ENCODE measurements around the gene NSD2.

NSD2 gene

GRCh38 chr4:1896658-1896991 is 25.4 kb downstream of the NSD2 start:
- WGBS (ENCODE audit: insufficient coverage) = 100% methylated on average over 6 of the region's 6 CpGs
- Histone ChIP-seq H3K36me3 (ENCODE audit: control insufficient read depth in 4 of 4, insufficient read depth in 4 of 4, low read length in 3 of 4) (peaks cover 0 to 34% (median 11%) of the 10 kb centered on the region in 4 experiments), H3K9me3 (ENCODE audit: control extremely low read depth in 1 of 5, control insufficient read depth in 4 of 5, insufficient read depth in 2 of 5, low read depth in 1 of 5, low read length in 4 of 5) (no peaks in the 10 kb centered on the region), H3K4me1 (ENCODE audit: control extremely low read depth in 1 of 4, control insufficient read depth in 4 of 4, insufficient read depth in 4 of 4, low read length in 3 of 4) (peaks cover 0 to 3% (median 3%) of the 10 kb centered on the region in 4 experiments), H3K27ac (ENCODE audit: insufficient read depth in 1 of 2, low read depth in 1 of 2, low read length in 2 of 2, poor library complexity in 1 of 2, severe bottlenecking in 2 of 2) (no peak overlapping the region), H3K27me3 (replicated peaks in 2 of 5; ENCODE audit: control insufficient read depth in 4 of 5, insufficient read depth in 5 of 5, low read length in 4 of 5) (no peaks in the 10 kb centered on the region), H3K4me3 (ENCODE audit: control insufficient read depth in 1 of 7, extremely low read depth in 1 of 7, insufficient read depth in 4 of 7, low read depth in 2 of 7, low read length in 6 of 7) (no peak overlapping the region)
- CTCF ChIA-PET = interaction anchor here (1.0 to 9.0 kb wide), 4 partner anchors 11 to 65 kb away, joined by 3 to 89 read pairs (median 38); no protein-coding TSS in a partner anchor
- no peak for DNase-seq
- POLR2A ChIA-PET = interaction anchor here (1.0 kb wide), 1 partner anchor 14 kb away, joined by 3 read pairs; no protein-coding TSS in a partner anchor

GRCh38 chr4:1898007-1898406 is 26.8 kb downstream of the NSD2 start:
- H3K27me3 ChIP-seq (replicated peaks in 2 of 5; ENCODE audit: control insufficient read depth in 4 of 5, insufficient read depth in 5 of 5, low read length in 4 of 5) = no peaks in the 10 kb centered on the region
- ChIA-PET CTCF (interaction anchor here (1.0 to 9.0 kb wide), 13 partner anchors 11 to 152 kb away, joined by 3 to 89 read pairs (median 9); no protein-coding TSS in a partner anchor), POLR2A (no interaction called here)
- WGBS (ENCODE audit: insufficient coverage) = 97% methylated on average over 6 of the region's 6 CpGs
- peaks cover 0 to 3% (median 3%) of the 10 kb centered on the region in 4 experiments for H3K4me1 ChIP-seq (ENCODE audit: control extremely low read depth in 1 of 4, control insufficient read depth in 4 of 4, insufficient read depth in 4 of 4, low read length in 3 of 4)
- peaks cover under 1 to 41% (median 16%) of the 10 kb centered on the region in 4 experiments for H3K36me3 ChIP-seq (ENCODE audit: control insufficient read depth in 4 of 4, insufficient read depth in 4 of 4, low read length in 3 of 4)
- H3K9me3 ChIP-seq (ENCODE audit: control extremely low read depth in 1 of 5, control insufficient read depth in 4 of 5, insufficient read depth in 2 of 5, low read depth in 1 of 5, low read length in 4 of 5) = no peaks in the 10 kb centered on the region
- H3K4me3 ChIP-seq (ENCODE audit: control insufficient read depth in 1 of 7, extremely low read depth in 1 of 7, insufficient read depth in 4 of 7, low read depth in 2 of 7, low read length in 6 of 7) = no peak overlapping the region
- DNase-seq = no peak
- no peak overlapping the region for H3K27ac ChIP-seq (ENCODE audit: insufficient read depth in 1 of 2, low read depth in 1 of 2, low read length in 2 of 2, poor library complexity in 1 of 2, severe bottlenecking in 2 of 2)

GRCh38 chr4:1898681-1899080 is 27.5 kb downstream of the NSD2 start:
- no peaks in the 10 kb centered on the region for H3K27me3 ChIP-seq (replicated peaks in 2 of 5; ENCODE audit: control insufficient read depth in 4 of 5, insufficient read depth in 5 of 5, low read length in 4 of 5)
- H3K4me1 ChIP-seq (ENCODE audit: control extremely low read depth in 1 of 4, control insufficient read depth in 4 of 4, insufficient read depth in 4 of 4, low read length in 3 of 4) = peaks cover 0 to 3% (median 3%) of the 10 kb centered on the region in 4 experiments
- ChIA-PET CTCF (interaction anchor here (0.7 to 9.0 kb wide), 30 partner anchors 10 to 206 kb away, joined by 3 to 89 read pairs (median 7); partner anchors contain the start of genes LETM1 and NSD2), POLR2A (no interaction called here)
- H3K36me3 ChIP-seq (ENCODE audit: control insufficient read depth in 4 of 4, insufficient read depth in 4 of 4, low read length in 3 of 4) = peaks cover 2 to 44% (median 21%) of the 10 kb centered on the region in 4 experiments
- H3K4me3 ChIP-seq (ENCODE audit: control insufficient read depth in 1 of 7, extremely low read depth in 1 of 7, insufficient read depth in 4 of 7, low read depth in 2 of 7, low read length in 6 of 7) = no peak overlapping the region
- no peaks in the 10 kb centered on the region for H3K9me3 ChIP-seq (ENCODE audit: control extremely low read depth in 1 of 5, control insufficient read depth in 4 of 5, insufficient read depth in 2 of 5, low read depth in 1 of 5, low read length in 4 of 5)
- no peak overlapping the region for H3K27ac ChIP-seq (ENCODE audit: insufficient read depth in 1 of 2, low read depth in 1 of 2, low read length in 2 of 2, poor library complexity in 1 of 2, severe bottlenecking in 2 of 2)
- WGBS (ENCODE audit: insufficient coverage) = 100% methylated on average over 1 of the region's 1 CpG
- peak in 1 of 3 donors; percentile 28 for DNase-seq

GRCh38 chr4:1899149-1900086 is 28.2 kb downstream of the NSD2 start:
- DNase-seq = peak; percentile 75 to 87 (median 86)
- peaks cover 4 to 48% (median 26%) of the 10 kb centered on the region in 4 experiments for H3K36me3 ChIP-seq (ENCODE audit: control insufficient read depth in 4 of 4, insufficient read depth in 4 of 4, low read length in 3 of 4)
- H3K4me3 ChIP-seq (ENCODE audit: control insufficient read depth in 1 of 7, extremely low read depth in 1 of 7, insufficient read depth in 4 of 7, low read depth in 2 of 7, low read length in 6 of 7) = peak overlapping the region in 2 of 7 experiments; percentile 23 to 42
- no peaks in the 10 kb centered on the region for H3K9me3 ChIP-seq (ENCODE audit: control extremely low read depth in 1 of 5, control insufficient read depth in 4 of 5, insufficient read depth in 2 of 5, low read depth in 1 of 5, low read length in 4 of 5)
- CTCF ChIA-PET = interaction anchor here (0.7 to 9.0 kb wide), 46 partner anchors 9 to 206 kb away, joined by 3 to 89 read pairs (median 5); partner anchors contain the start of genes LETM1 and NSD2
- H3K27ac ChIP-seq (ENCODE audit: insufficient read depth in 1 of 2, low read depth in 1 of 2, low read length in 2 of 2, poor library complexity in 1 of 2, severe bottlenecking in 2 of 2) = no peak overlapping the region
- no peaks in the 10 kb centered on the region for H3K27me3 ChIP-seq (replicated peaks in 2 of 5; ENCODE audit: control insufficient read depth in 4 of 5, insufficient read depth in 5 of 5, low read length in 4 of 5)
- H3K4me1 ChIP-seq (ENCODE audit: control extremely low read depth in 1 of 4, control insufficient read depth in 4 of 4, insufficient read depth in 4 of 4, low read length in 3 of 4) = peaks cover 0 to 3% (median 3%) of the 10 kb centered on the region in 4 experiments
- 32% methylated on average over 13 of the region's 15 CpGs for WGBS (ENCODE audit: insufficient coverage)
- POLR2A ChIA-PET = no interaction called here

- ChIA-PET POLR2A (no interaction called here), CTCF (interaction anchor here (0.9 to 9.0 kb wide), 35 partner anchors 9 to 207 kb away, joined by 3 to 89 read pairs (median 6); partner anchors contain the start of genes LETM1 and NSD2)
- Histone ChIP-seq H3K36me3 (ENCODE audit: control insufficient read depth in 4 of 4, insufficient read depth in 4 of 4, low read length in 3 of 4) (peaks cover 5 to 53% (median 28%) of the 10 kb centered on the region in 4 experiments), H3K9me3 (ENCODE audit: control extremely low read depth in 1 of 5, control insufficient read depth in 4 of 5, insufficient read depth in 2 of 5, low read depth in 1 of 5, low read length in 4 of 5) (no peaks in the 10 kb centered on the region), H3K27me3 (replicated peaks in 2 of 5; ENCODE audit: control insufficient read depth in 4 of 5, insufficient read depth in 5 of 5, low read length in 4 of 5) (no peaks in the 10 kb centered on the region), H3K4me1 (ENCODE audit: control extremely low read depth in 1 of 4, control insufficient read depth in 4 of 4, insufficient read depth in 4 of 4, low read length in 3 of 4) (peaks cover 0 to 3% (median 3%) of the 10 kb centered on the region in 4 experiments), H3K27ac (ENCODE audit: insufficient read depth in 1 of 2, low read depth in 1 of 2, low read length in 2 of 2, poor library complexity in 1 of 2, severe bottlenecking in 2 of 2) (no peak overlapping the region), H3K4me3 (ENCODE audit: control insufficient read depth in 1 of 7, extremely low read depth in 1 of 7, insufficient read depth in 4 of 7, low read depth in 2 of 7, low read length in 6 of 7) (no peak overlapping the region)
- DNase-seq = no peak
Measured at GRCh38 chr4:1900087-1900433, 28.9 kb downstream of the NSD2 start.

GRCh38 chr4:1900624-1901023 is 29.4 kb downstream of the NSD2 start:
- no peak for DNase-seq
- Histone ChIP-seq H3K27me3 (replicated peaks in 2 of 5; ENCODE audit: control insufficient read depth in 4 of 5, insufficient read depth in 5 of 5, low read length in 4 of 5) (no peaks in the 10 kb centered on the region), H3K9me3 (ENCODE audit: control extremely low read depth in 1 of 5, control insufficient read depth in 4 of 5, insufficient read depth in 2 of 5, low read depth in 1 of 5, low read length in 4 of 5) (no peaks in the 10 kb centered on the region), H3K4me1 (ENCODE audit: control extremely low read depth in 1 of 4, control insufficient read depth in 4 of 4, insufficient read depth in 4 of 4, low read length in 3 of 4) (peaks cover 0 to 3% (median 3%) of the 10 kb centered on the region in 4 experiments), H3K27ac (ENCODE audit: insufficient read depth in 1 of 2, low read depth in 1 of 2, low read length in 2 of 2, poor library complexity in 1 of 2, severe bottlenecking in 2 of 2) (peak overlapping the region in 1 of 2 experiments; percentile 8), H3K4me3 (ENCODE audit: control insufficient read depth in 1 of 7, extremely low read depth in 1 of 7, insufficient read depth in 4 of 7, low read depth in 2 of 7, low read length in 6 of 7) (no peak overlapping the region), H3K36me3 (ENCODE audit: control insufficient read depth in 4 of 4, insufficient read depth in 4 of 4, low read length in 3 of 4) (peaks cover 5 to 56% (median 31%) of the 10 kb centered on the region in 4 experiments)
- ChIA-PET CTCF (interaction anchor here (1.0 to 9.0 kb wide), 25 partner anchors 8 to 160 kb away, joined by 3 to 89 read pairs (median 7); partner anchors contain the start of genes LETM1 and NSD2), POLR2A (no interaction called here)
- WGBS (ENCODE audit: insufficient coverage) = 92% methylated on average over 8 of the region's 16 CpGs
